GM12892 (cell line): ENCODE data around the gene STAG1.
"Not testable (repeated sequence)": the region's sequence is repeated elsewhere in the genome, so short reads cannot be mapped to it uniquely, and the experiment has no call there.

Experiments
- DNase-seq: peaks from one replicate; pipeline ENCODE4 v3.0.0; 2011; ENCODE audit not compliant: insufficient read length
- FAIRE-seq: peaks from 2 replicates; lab custom pipeline; 2011; peaks lifted over from hg19 to GRCh38; lab: Jason Lieb, UNC
- POLR2A ChIP-seq: IDR thresholded peaks from 2 replicates; pipeline ENCODE4 v1.6.1; 2011; ENCODE audit warnings: low read depth, low read length, control low read depth
- POLR2AphosphoS5 ChIP-seq: IDR thresholded peaks from 2 replicates; pipeline ENCODE4 v1.6.1; 2011; ENCODE audit warnings: low read depth, low read length, control low read depth
- TAF1 ChIP-seq: IDR thresholded peaks from 2 replicates; pipeline ENCODE4 v1.6.1; 2011; ENCODE audit warnings: low read depth, mild to moderate bottlenecking, control low read depth, low read length, borderline replicate concordance

STAG1 gene

GRCh38 chr3:136503056-136503455 lies 249.1 kb downstream of the STAG1 start:
- DNase-seq (no peak), FAIRE-seq (no peak)
- TF ChIP-seq POLR2AphosphoS5 (no peak), POLR2A (no peak), TAF1 (no peak)

- no peak for FAIRE-seq
- no peak for DNase-seq
- TF ChIP-seq TAF1 = no peak
- TF ChIP-seq POLR2AphosphoS5 = no peak
- no peak for TF ChIP-seq POLR2A
These were observed 253.2 kb downstream of the STAG1 start for GRCh38 chr3:136498919-136499447.

- TF ChIP-seq TAF1 (no peak), POLR2A (no peak)
- DNase-seq = no peak
- no peak for FAIRE-seq
These were observed 257.0 kb downstream of the STAG1 start for GRCh38 chr3:136495213-136495612.

GRCh38 chr3:136490646-136491405 lies 261.4 kb downstream of the STAG1 start:
- DNase-seq = no peak
- FAIRE-seq = peak; percentile 14
- TF ChIP-seq POLR2A (no peak), POLR2AphosphoS5 (no peak), TAF1 (no peak)

- TF ChIP-seq TAF1 (no peak), POLR2AphosphoS5 (no peak), POLR2A (no peak)
- DNase-seq (no peak), FAIRE-seq (no peak)
These were observed 266.4 kb downstream of the STAG1 start for GRCh38 chr3:136485777-136486176.

GRCh38 chr3:136476280-136476679 lies 275.9 kb downstream of the STAG1 start:
- FAIRE-seq (no peak), DNase-seq (no peak)
- TF ChIP-seq POLR2A (no peak), TAF1 (no peak), POLR2AphosphoS5 (no peak)

GRCh38 chr3:136474876-136475275 lies 277.3 kb downstream of the STAG1 start:
- not testable (repeated sequence) for DNase-seq, FAIRE-seq

- no peak for FAIRE-seq
These were observed 278.4 kb downstream of the STAG1 start for GRCh38 chr3:136473716-136474326.

GRCh38 chr3:136465296-136465695 lies 286.9 kb downstream of the STAG1 start:
- TF ChIP-seq POLR2A (no peak), POLR2AphosphoS5 (no peak), TAF1 (no peak)
- FAIRE-seq (no peak), DNase-seq (no peak)

More at GRCh38 chr3:136473716-136474326, 278.4 kb downstream of the STAG1 start:
- DNase-seq = no peak
- no peak for TF ChIP-seq TAF1
- no peak for TF ChIP-seq POLR2A
- TF ChIP-seq POLR2AphosphoS5 = no peak

- FAIRE-seq = no peak
- DNase-seq = no peak
These were observed 287.7 kb downstream of the STAG1 start for GRCh38 chr3:136464502-136464901.

GRCh38 chr3:136463170-136463569 lies 289.0 kb downstream of the STAG1 start:
- TF ChIP-seq POLR2A (no peak), TAF1 (no peak), POLR2AphosphoS5 (no peak)
- FAIRE-seq (no peak), DNase-seq (no peak)

More at GRCh38 chr3:136464502-136464901, 287.7 kb downstream of the STAG1 start:
- TF ChIP-seq POLR2A (no peak), TAF1 (no peak), POLR2AphosphoS5 (no peak)

- TF ChIP-seq POLR2AphosphoS5 = no peak
- TF ChIP-seq POLR2A = no peak
- TF ChIP-seq TAF1 = no peak
- DNase-seq (no peak), FAIRE-seq (no peak)
These were observed 294.4 kb downstream of the STAG1 start for GRCh38 chr3:136457793-136458192.
